Peyer's patch (tissue), 4 donors: ENCODE data around the gene SCYL1.
A peak's percentile ranks its signal among the peaks of the same experiment; 100 is the strongest.

Source experiments
- POLR2A ChIP-seq, 2 donors: fragments of 450-650 bp; IDR thresholded peaks; one replicate each; pipeline ENCODE4 v1.5.1; 2017; ENCODE audit warnings: antibody characterized with exemption in 2 of 2, mild to moderate bottlenecking in 2 of 2, moderate library complexity in 2 of 2
- TF ChIP-seq, protein P1 (sequence below), 6 experiments: fragments of 450-650 bp in 4 of 6; fragments of 200-600 bp in 2 of 6; sonication (generic) in 1 of 6; IDR thresholded peaks; one replicate each; pipeline ENCODE4 v1.5.1; 2017 to 2019; ENCODE audit warnings: antibody characterized with exemption in 6 of 6, mild to moderate bottlenecking in 3 of 6, moderate library complexity in 1 of 6

DNA sequence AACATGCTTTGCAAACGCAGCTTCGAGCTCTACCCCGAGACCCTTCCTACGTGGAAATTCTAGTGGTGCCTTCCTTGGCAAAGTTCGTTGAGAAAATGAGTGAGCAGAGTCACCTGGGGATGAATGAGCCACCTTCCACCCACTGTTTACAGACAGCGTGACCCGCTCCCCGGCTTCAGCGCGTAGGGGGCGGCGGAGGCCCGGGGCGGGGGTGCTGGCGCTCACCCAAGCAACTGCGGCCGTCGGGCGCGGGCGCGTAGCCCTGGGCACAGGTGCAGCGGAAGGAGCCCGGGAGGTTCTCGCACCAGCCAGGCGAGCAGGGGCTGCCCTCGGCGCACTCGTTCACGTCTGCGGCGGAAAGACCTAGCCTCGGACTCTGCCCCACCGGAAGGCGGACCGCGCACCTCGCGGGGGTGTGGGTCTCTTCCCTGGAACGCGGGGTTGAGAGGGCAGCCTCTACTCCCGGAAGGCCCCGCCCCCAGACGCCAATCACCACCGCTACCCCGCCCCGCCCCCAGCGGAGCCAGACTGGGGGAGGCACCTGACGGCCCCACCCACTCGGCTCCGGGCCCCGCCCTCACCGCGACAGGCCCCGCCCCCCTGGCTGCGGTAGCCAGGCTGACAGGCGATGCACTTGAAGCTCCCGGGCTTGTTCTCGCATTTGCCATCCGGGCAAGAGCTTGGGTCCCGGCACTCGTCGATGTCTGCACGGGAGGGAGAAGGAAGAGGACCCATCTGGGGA is 21.5 kb downstream of the SCYL1 start:
- TF ChIP-seq, protein P1, sequence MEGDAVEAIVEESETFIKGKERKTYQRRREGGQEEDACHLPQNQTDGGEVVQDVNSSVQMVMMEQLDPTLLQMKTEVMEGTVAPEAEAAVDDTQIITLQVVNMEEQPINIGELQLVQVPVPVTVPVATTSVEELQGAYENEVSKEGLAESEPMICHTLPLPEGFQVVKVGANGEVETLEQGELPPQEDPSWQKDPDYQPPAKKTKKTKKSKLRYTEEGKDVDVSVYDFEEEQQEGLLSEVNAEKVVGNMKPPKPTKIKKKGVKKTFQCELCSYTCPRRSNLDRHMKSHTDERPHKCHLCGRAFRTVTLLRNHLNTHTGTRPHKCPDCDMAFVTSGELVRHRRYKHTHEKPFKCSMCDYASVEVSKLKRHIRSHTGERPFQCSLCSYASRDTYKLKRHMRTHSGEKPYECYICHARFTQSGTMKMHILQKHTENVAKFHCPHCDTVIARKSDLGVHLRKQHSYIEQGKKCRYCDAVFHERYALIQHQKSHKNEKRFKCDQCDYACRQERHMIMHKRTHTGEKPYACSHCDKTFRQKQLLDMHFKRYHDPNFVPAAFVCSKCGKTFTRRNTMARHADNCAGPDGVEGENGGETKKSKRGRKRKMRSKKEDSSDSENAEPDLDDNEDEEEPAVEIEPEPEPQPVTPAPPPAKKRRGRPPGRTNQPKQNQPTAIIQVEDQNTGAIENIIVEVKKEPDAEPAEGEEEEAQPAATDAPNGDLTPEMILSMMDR (IDR thresholded peaks at IDR 0.05), result no peak
- TF ChIP-seq POLR2A (IDR thresholded peaks at IDR 0.05), result peak; percentile 66 to 81
